Trophoblast cell (in vitro differentiated cells and primary cell): ENCODE measurements around the gene CNTN6.

ENCODE experiments used
- DNase-seq, 2 donors: peaks; one replicate each; pipeline ENCODE4 v3.0.0-alpha.2; 2016
- H2AFZ ChIP-seq: 2 replicates; pipeline ENCODE4 v1.6.1; 2013; ENCODE audit warnings: low read length, moderate library complexity, mild to moderate bottlenecking; ENCODE audit not compliant: insufficient read depth, poor library complexity
- H2AK5ac ChIP-seq: 2 replicates; pipeline ENCODE4 v1.6.1; 2013; ENCODE audit warnings: mild to moderate bottlenecking, low read length
- H2BK120ac ChIP-seq: 2 replicates; pipeline ENCODE4 v1.6.1; 2013; ENCODE audit warnings: low read length, mild to moderate bottlenecking, moderate library complexity; ENCODE audit not compliant: insufficient read depth, poor library complexity
- H2BK12ac ChIP-seq: 2 replicates; pipeline ENCODE4 v1.6.1; 2013; ENCODE audit warnings: mild to moderate bottlenecking, low read length, moderate library complexity
- H2BK5ac ChIP-seq: 2 replicates; pipeline ENCODE4 v1.6.1; 2013; ENCODE audit warnings: low read length, low read depth, moderate library complexity, mild to moderate bottlenecking; ENCODE audit not compliant: poor library complexity
- H3K14ac ChIP-seq: 2 replicates; pipeline ENCODE4 v1.6.1; 2013; ENCODE audit warnings: mild to moderate bottlenecking, low read length
- H3K18ac ChIP-seq: 2 replicates; pipeline ENCODE4 v1.6.1; 2013; ENCODE audit warnings: mild to moderate bottlenecking, low read length
- H3K23ac ChIP-seq: 2 replicates; pipeline ENCODE4 v1.6.1; 2013; ENCODE audit warnings: low read length
- H3K27ac ChIP-seq: 2 replicates; pipeline ENCODE4 v1.5.1; 2013; ENCODE audit warnings: low read depth, mild to moderate bottlenecking, inconsistent platforms, low read length, moderate library complexity
- H3K27me3 ChIP-seq: 2 replicates; pipeline ENCODE4 v1.6.1; 2013; ENCODE audit warnings: inconsistent platforms, mild to moderate bottlenecking, low read length, moderate library complexity; ENCODE audit not compliant: insufficient read depth
- H3K36me3 ChIP-seq, 2 experiments: 1 replicate in 1 of 2; 2 replicates in 1 of 2; pipeline ENCODE4 v1.6.1; 2013; ENCODE audit warnings: low read length in 2 of 2, mild to moderate bottlenecking in 2 of 2, moderate library complexity in 1 of 2; ENCODE audit not compliant: insufficient read depth in 2 of 2, control insufficient read depth in 1 of 2
- H3K4ac ChIP-seq: 2 replicates; pipeline ENCODE4 v1.6.1; 2013; ENCODE audit warnings: low read depth, mild to moderate bottlenecking, low read length, moderate library complexity
- H3K4me1 ChIP-seq, 2 experiments: 1 replicate in 1 of 2; 2 replicates in 1 of 2; pipeline ENCODE4 v1.6.1; 2013; ENCODE audit warnings: low read length in 2 of 2, mild to moderate bottlenecking in 2 of 2, moderate library complexity in 1 of 2; ENCODE audit not compliant: insufficient read depth in 2 of 2, control insufficient read depth in 1 of 2
- H3K4me2 ChIP-seq: 2 replicates; pipeline ENCODE4 v1.6.1; 2013; ENCODE audit warnings: inconsistent platforms, mild to moderate bottlenecking, low read length, moderate library complexity
- H3K4me3 ChIP-seq: 2 replicates; pipeline ENCODE4 v1.5.1; 2013; ENCODE audit warnings: mild to moderate bottlenecking, low read depth, low read length, inconsistent platforms
- H3K79me1 ChIP-seq: one replicate; pipeline ENCODE4 v1.6.1; 2013; ENCODE audit warnings: low read length
- H3K79me2 ChIP-seq: 2 replicates; pipeline ENCODE4 v1.6.1; 2013; ENCODE audit warnings: low read length, mild to moderate bottlenecking; ENCODE audit not compliant: control insufficient read depth, insufficient read depth, poor library complexity
- H3K9ac ChIP-seq: 2 replicates; pipeline ENCODE4 v1.6.1; 2013; ENCODE audit warnings: mild to moderate bottlenecking, low read length
- H3K9me3 ChIP-seq: 2 replicates; pipeline ENCODE4 v1.6.1; 2013; ENCODE audit warnings: low read depth, mild to moderate bottlenecking, control low read depth, inconsistent platforms, low read length; ENCODE audit not compliant: insufficient read depth
- H4K12ac ChIP-seq: 2 replicates; pipeline ENCODE4 v1.6.1; 2013; ENCODE audit warnings: low read depth, mild to moderate bottlenecking, low read length, moderate library complexity
- H4K8ac ChIP-seq: 2 replicates; pipeline ENCODE4 v1.6.1; 2013; ENCODE audit warnings: low read depth, mild to moderate bottlenecking, low read length, moderate library complexity
- H4K91ac ChIP-seq: one replicate; pipeline ENCODE4 v1.6.1; 2013; ENCODE audit warnings: low read depth, mild to moderate bottlenecking, low read length, moderate library complexity
- WGBS: extraction: QIAGEN DNeasy Blood & Tissue Kit; methylation state at CpG from one replicate; pipeline ENCODE4 v1.1.7; 2013; ENCODE audit warnings: missing lambda C conversion rate; ENCODE audit not compliant: insufficient read length, insufficient coverage; ENCODE audit errors: extremely low coverage; 5-methylcytosine and 5-hydroxymethylcytosine counted together

The CNTN6 gene

DNA sequence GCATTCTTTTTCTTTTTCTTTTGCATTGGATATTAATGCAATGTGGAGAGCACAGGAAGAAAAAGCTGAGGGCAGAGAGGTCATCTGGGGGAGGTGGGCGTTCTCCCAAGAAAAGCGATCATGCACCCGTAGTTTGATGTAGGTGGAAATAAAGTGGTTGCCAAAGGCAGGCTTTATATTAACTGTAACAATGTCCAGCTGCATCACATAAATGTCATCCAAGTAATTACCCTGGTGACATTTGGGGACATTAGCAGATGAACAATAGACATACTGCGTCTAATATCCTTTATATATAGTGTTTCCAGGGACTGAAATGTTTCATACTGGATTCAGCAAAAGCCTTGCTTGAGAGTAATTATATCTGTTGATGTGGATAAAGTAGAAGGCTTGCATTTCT, 135.5 kb downstream of the CNTN6 start:
- H3K4ac ChIP-seq, result no peak overlapping the region
- no CpG with 5 or more reads among the region's 4 CpGs for WGBS
- H3K4me2 ChIP-seq, result no peak overlapping the region

DNA sequence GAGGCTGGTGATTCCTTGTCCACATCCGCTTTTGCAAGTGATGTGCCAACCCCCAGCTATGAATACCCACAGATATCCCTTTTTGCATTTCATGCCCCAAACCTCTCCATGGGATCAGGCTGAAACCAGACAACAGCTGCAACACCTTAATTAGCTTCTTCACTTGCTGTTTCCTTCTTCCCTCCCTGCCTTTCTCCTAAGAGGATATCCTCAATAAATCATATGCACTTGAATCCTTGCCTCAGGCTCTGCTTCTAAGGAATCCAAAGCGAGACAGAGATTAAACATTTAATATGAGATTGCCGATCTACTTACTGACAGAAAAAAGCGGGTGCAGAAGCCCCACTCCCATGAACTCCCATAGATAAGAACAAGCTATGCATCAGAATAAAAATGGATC, 138.1 kb downstream of the CNTN6 start:
- Histone ChIP-seq H2AK5ac (no peak overlapping the region), H3K9ac (no peak overlapping the region), H4K91ac (no peak overlapping the region), H3K4me1 (no peaks in the 10 kb centered on the region), H2BK12ac (no peak overlapping the region), H3K4me2 (no peak overlapping the region), H4K12ac (no peak overlapping the region), H4K8ac (no peak overlapping the region), H3K18ac (no peak overlapping the region), H2BK120ac (no peak overlapping the region), H3K9me3 (no peaks in the 10 kb centered on the region), H3K27ac (no peak overlapping the region), H2AFZ (no peak overlapping the region), H3K23ac (no peak overlapping the region), H3K36me3 (no peaks in the 10 kb centered on the region), H2BK5ac (no peak overlapping the region), H3K79me2 (no peaks in the 10 kb centered on the region), H3K79me1 (no peaks in the 10 kb centered on the region), H3K14ac (no peak overlapping the region), H3K4ac (no peak overlapping the region), H3K4me3 (no peak overlapping the region), H3K27me3 (no peaks in the 10 kb centered on the region)
- WGBS, result no CpG with 5 or more reads among the region's 4 CpGs
- no peak for DNase-seq

More for the DNA sequence above, 135.5 kb downstream of the CNTN6 start:
- Histone ChIP-seq H3K27ac (no peak overlapping the region), H3K9ac (no peak overlapping the region), H3K79me2 (no peaks in the 10 kb centered on the region), H3K36me3 (no peaks in the 10 kb centered on the region), H3K27me3 (no peaks in the 10 kb centered on the region), H2AFZ (no peak overlapping the region), H2BK120ac (no peak overlapping the region), H2BK5ac (no peak overlapping the region), H3K9me3 (no peaks in the 10 kb centered on the region), H4K91ac (no peak overlapping the region), H4K8ac (no peak overlapping the region), H3K18ac (no peak overlapping the region), H3K4me3 (no peak overlapping the region), H4K12ac (no peak overlapping the region), H2AK5ac (no peak overlapping the region), H3K14ac (no peak overlapping the region), H3K79me1 (no peaks in the 10 kb centered on the region), H3K4me1 (no peaks in the 10 kb centered on the region), H3K23ac (no peak overlapping the region), H2BK12ac (no peak overlapping the region)
- DNase-seq, result no peak

DNA sequence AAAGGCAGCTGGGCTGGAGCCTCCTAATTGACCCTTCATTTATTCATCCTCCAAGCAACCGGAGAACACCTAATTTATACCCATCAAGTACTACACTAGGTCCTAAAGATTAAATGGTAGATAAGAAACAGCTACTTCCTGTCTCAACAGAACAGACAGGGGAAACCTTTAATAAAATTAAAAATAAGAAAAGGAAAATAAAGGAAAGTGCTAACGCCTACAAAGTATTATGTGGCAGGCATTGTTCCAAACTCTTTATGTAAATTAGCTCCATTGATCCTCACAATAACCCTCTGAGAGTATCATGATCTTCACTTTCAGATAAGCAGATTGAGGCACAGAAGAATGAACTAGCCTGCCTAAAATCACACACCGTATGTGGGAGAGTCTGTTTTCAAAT, 139.5 kb downstream of the CNTN6 start:
- no peak overlapping the region for H3K4ac ChIP-seq
- H3K14ac ChIP-seq, result no peak overlapping the region

DNA sequence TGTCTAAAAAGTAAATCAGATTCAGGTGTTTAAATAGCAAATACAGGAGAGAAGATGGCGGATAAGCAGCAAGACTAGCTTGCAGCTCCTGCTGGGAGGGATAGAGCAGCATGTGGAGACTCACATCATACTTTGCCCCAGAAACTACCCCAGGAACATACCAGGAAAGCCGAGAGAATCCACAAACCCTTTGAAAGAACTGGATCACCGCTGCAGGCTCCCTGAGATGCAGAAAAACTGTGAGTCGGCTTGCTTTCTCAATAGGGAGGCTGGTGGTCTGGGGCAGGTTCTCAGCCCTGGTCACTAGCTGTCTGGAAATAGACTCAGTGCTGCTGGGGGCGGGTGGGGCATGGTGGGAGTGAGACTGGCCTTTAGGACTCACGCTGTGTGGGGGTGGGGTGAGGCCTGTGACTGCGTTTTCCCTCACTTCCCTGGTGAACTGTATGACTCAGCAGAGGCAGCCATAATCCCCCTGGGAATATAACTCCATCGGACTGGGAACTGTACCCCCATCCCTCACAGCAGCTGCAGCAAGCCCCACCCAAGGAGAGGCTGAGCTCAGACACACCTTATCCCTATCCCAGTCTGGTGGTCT, 142.8 kb downstream of the CNTN6 start:
- H2AFZ ChIP-seq, result no peak overlapping the region
- H3K4me2 ChIP-seq, result no peak overlapping the region
- no peak overlapping the region for H4K12ac ChIP-seq
- no peaks in the 10 kb centered on the region for H3K79me1 ChIP-seq
- H3K27ac ChIP-seq, result no peak overlapping the region
- H4K91ac ChIP-seq, result no peak overlapping the region
- no CpG with 5 or more reads among the region's 8 CpGs for WGBS
- no peak overlapping the region for H3K9ac ChIP-seq
- no peak overlapping the region for H4K8ac ChIP-seq
- no peak overlapping the region for H3K23ac ChIP-seq
- no peak overlapping the region for H2AK5ac ChIP-seq
- no peak overlapping the region for H3K18ac ChIP-seq
- H3K4me3 ChIP-seq, result no peak overlapping the region
- no peak overlapping the region for H2BK120ac ChIP-seq
- H3K4me1 ChIP-seq, result no peaks in the 10 kb centered on the region
- no peak overlapping the region for H2BK12ac ChIP-seq
- no peak for DNase-seq
- H3K14ac ChIP-seq, result no peak overlapping the region
- no peaks in the 10 kb centered on the region for H3K79me2 ChIP-seq
- H3K36me3 ChIP-seq, result no peaks in the 10 kb centered on the region
- H3K9me3 ChIP-seq, result peaks cover 2% of the 10 kb centered on the region
- no peak overlapping the region for H2BK5ac ChIP-seq
- no peaks in the 10 kb centered on the region for H3K27me3 ChIP-seq
- no peak overlapping the region for H3K4ac ChIP-seq

More for the DNA sequence above, 139.5 kb downstream of the CNTN6 start:
- no peak overlapping the region for H2BK5ac ChIP-seq
- no peaks in the 10 kb centered on the region for H3K4me1 ChIP-seq
- H2AFZ ChIP-seq, result no peak overlapping the region
- no peaks in the 10 kb centered on the region for H3K27me3 ChIP-seq
- no peak overlapping the region for H2BK12ac ChIP-seq
- H4K8ac ChIP-seq, result no peak overlapping the region
- H3K9me3 ChIP-seq, result peaks cover 2% of the 10 kb centered on the region
- no peak for DNase-seq
- no peak overlapping the region for H3K18ac ChIP-seq
- no peak overlapping the region for H4K12ac ChIP-seq
- no peaks in the 10 kb centered on the region for H3K79me1 ChIP-seq
- no peak overlapping the region for H2AK5ac ChIP-seq
- no peak overlapping the region for H3K23ac ChIP-seq
- H3K9ac ChIP-seq, result no peak overlapping the region
- no peak overlapping the region for H3K4me2 ChIP-seq
- no peak overlapping the region for H3K4me3 ChIP-seq
- no peaks in the 10 kb centered on the region for H3K79me2 ChIP-seq
- H2BK120ac ChIP-seq, result no peak overlapping the region
- no peak overlapping the region for H4K91ac ChIP-seq
- H3K27ac ChIP-seq, result no peak overlapping the region
- H3K36me3 ChIP-seq, result no peaks in the 10 kb centered on the region
- WGBS, result no CpG with 5 or more reads among the region's 3 CpGs
